PC-3 (cell line): ENCODE measurements around the gene GPC2. TPM values are rescaled to one million over a fixed set of nuclear protein-coding genes. Genes with fewer than 3 reads are reported as not detected.

Experiments
- ATAC-seq: fragments of 200-7000 bp; cut with Tn5 transposase; 2 replicates; pipeline ENCODE4 v1.9.1; 2020; ENCODE audit warnings: mild to moderate bottlenecking, moderate library complexity
- BruUV-seq: library from RNA; stranded (reverse); fragments of 400-500 nt; replicated peaks from 2 replicates; lab custom pipeline; 2021; lab: Mats Ljungman, UMichigan
- CTCF ChIA-PET: fragments of 300-600 bp; sonication (Branson Sonifier 250); formaldehyde crosslinking; loops from one replicate; lab custom pipeline; 2022; ENCODE audit warnings: antibody characterized with exemption; lab: Charles Lee
- POLR2A ChIA-PET: fragments of 300-600 bp; sonication (Branson Sonifier 250); formaldehyde crosslinking; loops from one replicate; lab custom pipeline; 2022; ENCODE audit warnings: antibody characterized with exemption; ENCODE audit not compliant: unreplicated experiment; lab: Charles Lee
- DNase-seq: peaks from one replicate; pipeline ENCODE4 v3.0.0-alpha.2; 2015
- H2AFZ ChIP-seq: fragments of 300-600 bp; sonication (generic); 2 replicates; pipeline ENCODE4 v1.6.0; 2016; ENCODE audit warnings: antibody characterized with exemption, low read length
- H3F3A ChIP-seq: fragments of 300-600 bp; sonication (generic); one replicate; pipeline ENCODE4 v1.6.0; 2017; ENCODE audit warnings: antibody characterized with exemption, low read length, control low read depth, mild to moderate bottlenecking; ENCODE audit not compliant: unreplicated experiment
- H3K27ac ChIP-seq: fragments of 300-600 bp; sonication (generic); 2 replicates; pipeline ENCODE4 v1.5.1; 2016; ENCODE audit warnings: mild to moderate bottlenecking, low read length
- H3K27me3 ChIP-seq: fragments of 300-600 bp; sonication (generic); 2 replicates; pipeline ENCODE4 v1.6.1; 2016; ENCODE audit warnings: low read length, mixed read lengths
- H3K36me3 ChIP-seq: fragments of 300-600 bp; sonication (generic); 2 replicates; pipeline ENCODE4 v1.6.1; 2016; ENCODE audit warnings: low read depth, mixed run types, low read length, mixed read lengths
- H3K4me1 ChIP-seq: fragments of 300-600 bp; sonication (generic); 2 replicates; pipeline ENCODE4 v1.5.1; 2016; ENCODE audit warnings: low read length; ENCODE audit not compliant: insufficient read depth
- H3K4me2 ChIP-seq: fragments of 300-600 bp; sonication (generic); 2 replicates; pipeline ENCODE4 v1.6.0; 2016; ENCODE audit warnings: low read length
- H3K4me3 ChIP-seq: fragments of 300-600 bp; sonication (generic); 2 replicates; pipeline ENCODE4 v1.5.1; 2016; ENCODE audit warnings: mild to moderate bottlenecking, low read length, mixed read lengths
- H3K79me2 ChIP-seq: fragments of 300-600 bp; sonication (generic); 2 replicates; pipeline ENCODE4 v1.6.1; 2017; ENCODE audit warnings: low read length, mixed read lengths
- H3K9ac ChIP-seq: fragments of 300-600 bp; sonication (generic); 2 replicates; pipeline ENCODE4 v1.6.0; 2016; ENCODE audit warnings: mild to moderate bottlenecking, low read length
- H3K9me2 ChIP-seq: fragments of 300-600 bp; sonication (generic); replicated peaks from 2 replicates; pipeline ENCODE4 v1.6.1; 2016; ENCODE audit warnings: mixed run types, low read length, mixed read lengths
- H3K9me3 ChIP-seq: fragments of 300-600 bp; sonication (generic); 2 replicates; pipeline ENCODE4 v1.6.1; 2016; ENCODE audit warnings: low read length, mixed read lengths
- H4K20me1 ChIP-seq: fragments of 300-600 bp; sonication (generic); 2 replicates; pipeline ENCODE4 v1.6.1; 2016; ENCODE audit warnings: low read length, mixed read lengths
- EZH2 ChIP-seq: fragments of 300-600 bp; sonication (generic); IDR thresholded peaks from one replicate; pipeline ENCODE4 v1.6.1; 2017; ENCODE audit warnings: antibody characterized with exemption, mild to moderate bottlenecking, low read length; ENCODE audit not compliant: unreplicated experiment
- EZH2phosphoT487 ChIP-seq: fragments of 300-600 bp; sonication (generic); IDR thresholded peaks from 2 replicates; pipeline ENCODE4 v1.6.1; 2018; ENCODE audit warnings: mild to moderate bottlenecking, antibody characterized with exemption, low read length, borderline replicate concordance
- intact Hi-C: fragments of 100-400 bp; cut with micrococcal nuclease; formaldehyde crosslinking; loops from 2 replicates; pipeline ENCODE4 v1.9.0; 2023
- total RNA-seq: library from RNA; depleted of rRNA; stranded (reverse); fragments of >200 nt; gene quantifications from 2 replicates; pipeline ENCODE4 v1.2.3, GENCODE V29; 2014
- TF ChIP-seq, protein P1 (sequence below): fragments of 300-600 bp; sonication (generic); conservative IDR thresholded peaks from 2 replicates; pipeline ENCODE4 v1.5.1; 2017; ENCODE audit warnings: antibody characterized with exemption, low read depth, mild to moderate bottlenecking, low read length

GPC2 gene
- total RNA-seq, 1 experiment from 2014 or later = 1.6 TPM

DNA sequence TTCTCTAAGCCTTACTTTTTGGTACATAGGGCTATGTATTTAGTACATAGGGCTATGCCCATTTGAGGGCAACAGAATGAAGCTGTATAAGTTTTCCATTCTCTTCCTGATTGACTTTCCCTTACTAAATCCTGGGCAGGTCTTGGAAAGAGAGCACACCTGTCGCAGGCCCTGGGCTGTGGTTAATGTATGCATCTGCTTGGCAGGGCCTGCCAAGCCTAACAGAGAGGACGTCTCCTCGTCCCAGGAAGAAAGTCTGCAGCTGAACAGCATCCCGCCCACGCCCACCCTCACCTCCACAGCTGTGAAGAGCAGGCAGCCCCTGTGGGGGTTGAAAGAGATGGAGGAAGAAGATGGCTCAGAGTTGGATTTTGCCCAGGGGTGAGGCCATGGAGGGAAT is 33.6 kb upstream of the GPC2 start:
- BruUV-seq = no TSS peak
- ATAC-seq = no peak
- Histone ChIP-seq H3K9ac (no peak overlapping the region), H3K79me2 (no peaks in the 10 kb centered on the region), H2AFZ (no peak overlapping the region), H3K27me3 (no peaks in the 10 kb centered on the region), H3K27ac (no peak overlapping the region), H3K4me1 (0 out of 2 replicates have a peak, but pooled peaks cover 7% of the 10 kb centered on the region), H3F3A (no peaks in the 10 kb centered on the region), H3K9me2 (no peaks in the 10 kb centered on the region), H3K9me3 (no peaks in the 10 kb centered on the region), H3K4me2 (no peak overlapping the region), H3K4me3 (no peak overlapping the region), H4K20me1 (no peaks in the 10 kb centered on the region), H3K36me3 (no peaks in the 10 kb centered on the region)
- intact Hi-C loops = no loop called here
- DNase-seq = no peak
- CTCF ChIA-PET = no interaction called here
- TF ChIP-seq EZH2phosphoT487 (no peak), EZH2 (no peak)
- TF ChIP-seq, protein P1, sequence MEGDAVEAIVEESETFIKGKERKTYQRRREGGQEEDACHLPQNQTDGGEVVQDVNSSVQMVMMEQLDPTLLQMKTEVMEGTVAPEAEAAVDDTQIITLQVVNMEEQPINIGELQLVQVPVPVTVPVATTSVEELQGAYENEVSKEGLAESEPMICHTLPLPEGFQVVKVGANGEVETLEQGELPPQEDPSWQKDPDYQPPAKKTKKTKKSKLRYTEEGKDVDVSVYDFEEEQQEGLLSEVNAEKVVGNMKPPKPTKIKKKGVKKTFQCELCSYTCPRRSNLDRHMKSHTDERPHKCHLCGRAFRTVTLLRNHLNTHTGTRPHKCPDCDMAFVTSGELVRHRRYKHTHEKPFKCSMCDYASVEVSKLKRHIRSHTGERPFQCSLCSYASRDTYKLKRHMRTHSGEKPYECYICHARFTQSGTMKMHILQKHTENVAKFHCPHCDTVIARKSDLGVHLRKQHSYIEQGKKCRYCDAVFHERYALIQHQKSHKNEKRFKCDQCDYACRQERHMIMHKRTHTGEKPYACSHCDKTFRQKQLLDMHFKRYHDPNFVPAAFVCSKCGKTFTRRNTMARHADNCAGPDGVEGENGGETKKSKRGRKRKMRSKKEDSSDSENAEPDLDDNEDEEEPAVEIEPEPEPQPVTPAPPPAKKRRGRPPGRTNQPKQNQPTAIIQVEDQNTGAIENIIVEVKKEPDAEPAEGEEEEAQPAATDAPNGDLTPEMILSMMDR = no peak
- POLR2A ChIA-PET = interaction anchor here (0.6 kb wide), 1 partner anchor 84 kb away, joined by 3 read pairs; no protein-coding TSS in a partner anchor

DNA sequence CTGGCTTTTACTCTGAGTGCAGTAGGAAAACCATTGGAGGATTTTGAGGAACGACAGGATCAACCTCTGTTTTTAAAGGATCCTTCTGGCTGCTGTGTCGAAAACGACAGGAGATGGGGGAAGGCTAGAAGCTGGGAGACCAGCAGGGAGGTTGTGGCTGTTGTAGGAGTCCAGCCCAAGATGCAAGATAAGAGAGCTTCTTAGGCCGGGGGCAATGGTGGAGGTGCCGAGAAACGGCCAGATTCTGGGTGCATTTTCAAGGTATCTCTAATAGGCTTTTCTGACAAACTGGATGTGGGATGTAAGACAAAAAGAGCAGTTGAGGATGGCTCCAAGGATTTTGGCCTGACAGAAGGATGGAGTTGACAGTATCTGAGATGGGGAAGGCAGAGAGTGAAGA is 32.3 kb upstream of the GPC2 start:
- ATAC-seq (no peak), DNase-seq (no peak)
- no peak overlapping the region for H2AFZ ChIP-seq
- H3K36me3 ChIP-seq = no peaks in the 10 kb centered on the region
- no peaks in the 10 kb centered on the region for H3K9me3 ChIP-seq
- ChIA-PET POLR2A (no interaction called here), CTCF (no interaction called here)
- H3K27ac ChIP-seq = no peak overlapping the region
- no peak overlapping the region for H3K9ac ChIP-seq
- H3K4me2 ChIP-seq = no peak overlapping the region
- no peaks in the 10 kb centered on the region for H3K27me3 ChIP-seq
- no peak overlapping the region for H3K4me3 ChIP-seq
- no peaks in the 10 kb centered on the region for H3K79me2 ChIP-seq
- no peak for TF ChIP-seq EZH2
- TF ChIP-seq EZH2phosphoT487 = no peak
- TF ChIP-seq, protein P1 = no peak
- H3K9me2 ChIP-seq = no peaks in the 10 kb centered on the region
- H3K4me1 ChIP-seq = 0 out of 2 replicates have a peak, but pooled peaks cover 7% of the 10 kb centered on the region
- intact Hi-C loops = no loop called here
- H4K20me1 ChIP-seq = no peaks in the 10 kb centered on the region
- no peaks in the 10 kb centered on the region for H3F3A ChIP-seq
- no TSS peak for BruUV-seq

DNA sequence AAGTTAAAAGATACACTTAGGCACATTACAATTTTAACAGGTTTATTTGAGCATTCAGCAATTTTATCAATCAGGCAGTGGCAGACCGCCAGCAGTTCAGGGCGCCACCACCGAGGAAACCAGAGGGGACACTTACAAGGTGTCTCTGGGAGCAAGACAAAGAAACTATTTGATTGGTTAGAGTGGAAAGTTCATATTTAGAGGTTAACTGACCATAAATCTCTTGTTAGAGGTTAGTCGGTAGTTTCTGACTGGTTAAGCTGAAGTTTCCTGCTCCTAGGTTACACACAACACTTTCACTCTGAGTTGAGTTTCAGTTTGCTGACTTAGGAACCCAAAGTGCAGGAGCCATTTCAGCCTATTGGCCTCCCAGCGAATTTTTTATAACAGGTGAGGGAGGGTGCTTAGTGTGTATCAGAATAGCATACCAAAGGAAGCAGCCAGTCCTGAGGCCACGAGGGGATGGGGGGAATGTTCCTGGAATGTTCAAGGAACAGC is 31.8 kb upstream of the GPC2 start:
- TF ChIP-seq, protein P1 = no peak
- no peak for TF ChIP-seq EZH2phosphoT487
- TF ChIP-seq EZH2 = no peak
- H3K4me1 ChIP-seq = 0 out of 2 replicates have a peak, but pooled peaks cover 7% of the 10 kb centered on the region
- H3K4me2 ChIP-seq = no peak overlapping the region
- intact Hi-C loops = no loop called here
- H2AFZ ChIP-seq = no peak overlapping the region
- H3K9me2 ChIP-seq = no peaks in the 10 kb centered on the region
- no peaks in the 10 kb centered on the region for H3K9me3 ChIP-seq
- H3K27ac ChIP-seq = no peak overlapping the region
- no peak overlapping the region for H3K4me3 ChIP-seq
- H3K36me3 ChIP-seq = no peaks in the 10 kb centered on the region
- H3K9ac ChIP-seq = no peak overlapping the region
- POLR2A ChIA-PET = no interaction called here
- no peaks in the 10 kb centered on the region for H3K79me2 ChIP-seq
- H3K27me3 ChIP-seq = no peaks in the 10 kb centered on the region
- CTCF ChIA-PET = no interaction called here
- BruUV-seq = no TSS peak
- ATAC-seq = no peak
- no peaks in the 10 kb centered on the region for H4K20me1 ChIP-seq
- no peaks in the 10 kb centered on the region for H3F3A ChIP-seq
- DNase-seq = no peak
